ENCODE data around the gene ELMO2.

Gene ELMO2

DNA sequence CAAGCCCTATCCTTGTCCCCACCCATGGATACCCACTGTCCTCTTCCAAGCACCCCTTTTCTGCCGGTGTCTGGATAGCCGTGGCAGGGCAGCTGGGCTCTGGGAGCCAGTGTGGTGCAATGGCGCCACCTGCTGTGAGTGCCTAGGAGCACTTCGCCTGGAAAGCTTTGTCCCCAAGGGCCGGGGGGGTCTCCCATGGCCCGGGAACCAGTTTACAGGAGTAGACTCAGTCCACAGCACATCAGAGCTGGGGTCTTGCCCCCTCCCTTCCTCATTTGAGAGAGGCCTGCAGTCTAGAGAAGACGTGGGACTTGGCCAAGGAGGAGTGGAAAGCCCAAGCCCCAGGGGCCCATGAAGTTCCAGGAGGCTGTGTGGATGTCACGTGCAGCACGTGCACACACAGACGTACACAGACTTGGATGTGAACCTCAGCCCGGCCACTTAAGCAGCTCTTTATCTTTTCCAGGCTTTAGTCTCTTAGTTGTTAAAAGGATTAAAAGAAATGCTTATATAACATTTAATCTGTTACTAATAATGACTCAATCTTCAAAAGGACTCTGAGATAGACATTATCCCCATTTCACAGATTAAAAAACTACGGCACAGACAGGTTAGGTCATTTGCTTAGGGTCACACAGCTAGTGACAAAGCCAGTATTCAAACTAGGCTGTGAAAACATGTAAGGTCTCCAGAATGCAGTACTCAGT is 57.2 kb downstream of the ELMO2 start (continued):
- TF ChIP-seq, protein P1, sequence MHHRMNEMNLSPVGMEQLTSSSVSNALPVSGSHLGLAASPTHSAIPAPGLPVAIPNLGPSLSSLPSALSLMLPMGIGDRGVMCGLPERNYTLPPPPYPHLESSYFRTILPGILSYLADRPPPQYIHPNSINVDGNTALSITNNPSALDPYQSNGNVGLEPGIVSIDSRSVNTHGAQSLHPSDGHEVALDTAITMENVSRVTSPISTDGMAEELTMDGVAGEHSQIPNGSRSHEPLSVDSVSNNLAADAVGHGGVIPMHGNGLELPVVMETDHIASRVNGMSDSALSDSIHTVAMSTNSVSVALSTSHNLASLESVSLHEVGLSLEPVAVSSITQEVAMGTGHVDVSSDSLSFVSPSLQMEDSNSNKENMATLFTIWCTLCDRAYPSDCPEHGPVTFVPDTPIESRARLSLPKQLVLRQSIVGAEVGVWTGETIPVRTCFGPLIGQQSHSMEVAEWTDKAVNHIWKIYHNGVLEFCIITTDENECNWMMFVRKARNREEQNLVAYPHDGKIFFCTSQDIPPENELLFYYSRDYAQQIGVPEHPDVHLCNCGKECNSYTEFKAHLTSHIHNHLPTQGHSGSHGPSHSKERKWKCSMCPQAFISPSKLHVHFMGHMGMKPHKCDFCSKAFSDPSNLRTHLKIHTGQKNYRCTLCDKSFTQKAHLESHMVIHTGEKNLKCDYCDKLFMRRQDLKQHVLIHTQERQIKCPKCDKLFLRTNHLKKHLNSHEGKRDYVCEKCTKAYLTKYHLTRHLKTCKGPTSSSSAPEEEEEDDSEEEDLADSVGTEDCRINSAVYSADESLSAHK (tag by site-specific recombination; IDR thresholded peaks at IDR 0.05) = no peak
- no peak for TF ChIP-seq IKZF3 (tag by site-specific recombination; IDR thresholded peaks at IDR 0.05)
- no peak for TF ChIP-seq ZNF140 (tag by site-specific recombination; IDR thresholded peaks at IDR 0.05)
- no peak for TF ChIP-seq MZF1 (tag by site-specific recombination; IDR thresholded peaks at IDR 0.05; ENCODE audit: borderline replicate concordance)
- TF ChIP-seq ZNF488 (tag by site-specific recombination; IDR thresholded peaks at IDR 0.05) = no peak
- TF ChIP-seq, protein P2, sequence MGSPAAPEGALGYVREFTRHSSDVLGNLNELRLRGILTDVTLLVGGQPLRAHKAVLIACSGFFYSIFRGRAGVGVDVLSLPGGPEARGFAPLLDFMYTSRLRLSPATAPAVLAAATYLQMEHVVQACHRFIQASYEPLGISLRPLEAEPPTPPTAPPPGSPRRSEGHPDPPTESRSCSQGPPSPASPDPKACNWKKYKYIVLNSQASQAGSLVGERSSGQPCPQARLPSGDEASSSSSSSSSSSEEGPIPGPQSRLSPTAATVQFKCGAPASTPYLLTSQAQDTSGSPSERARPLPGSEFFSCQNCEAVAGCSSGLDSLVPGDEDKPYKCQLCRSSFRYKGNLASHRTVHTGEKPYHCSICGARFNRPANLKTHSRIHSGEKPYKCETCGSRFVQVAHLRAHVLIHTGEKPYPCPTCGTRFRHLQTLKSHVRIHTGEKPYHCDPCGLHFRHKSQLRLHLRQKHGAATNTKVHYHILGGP (tag by site-specific recombination; IDR thresholded peaks at IDR 0.05) = no peak
- TF ChIP-seq ZSCAN23 (tag by site-specific recombination; IDR thresholded peaks at IDR 0.05) = no peak
- no peak for TF ChIP-seq GLI2 (tag by site-specific recombination; IDR thresholded peaks at IDR 0.05; ENCODE audit: borderline replicate concordance, low read depth)
- TF ChIP-seq ZNF302 (tag by site-specific recombination; IDR thresholded peaks at IDR 0.05; ENCODE audit: low read depth) = no peak
- TF ChIP-seq, protein P3, sequence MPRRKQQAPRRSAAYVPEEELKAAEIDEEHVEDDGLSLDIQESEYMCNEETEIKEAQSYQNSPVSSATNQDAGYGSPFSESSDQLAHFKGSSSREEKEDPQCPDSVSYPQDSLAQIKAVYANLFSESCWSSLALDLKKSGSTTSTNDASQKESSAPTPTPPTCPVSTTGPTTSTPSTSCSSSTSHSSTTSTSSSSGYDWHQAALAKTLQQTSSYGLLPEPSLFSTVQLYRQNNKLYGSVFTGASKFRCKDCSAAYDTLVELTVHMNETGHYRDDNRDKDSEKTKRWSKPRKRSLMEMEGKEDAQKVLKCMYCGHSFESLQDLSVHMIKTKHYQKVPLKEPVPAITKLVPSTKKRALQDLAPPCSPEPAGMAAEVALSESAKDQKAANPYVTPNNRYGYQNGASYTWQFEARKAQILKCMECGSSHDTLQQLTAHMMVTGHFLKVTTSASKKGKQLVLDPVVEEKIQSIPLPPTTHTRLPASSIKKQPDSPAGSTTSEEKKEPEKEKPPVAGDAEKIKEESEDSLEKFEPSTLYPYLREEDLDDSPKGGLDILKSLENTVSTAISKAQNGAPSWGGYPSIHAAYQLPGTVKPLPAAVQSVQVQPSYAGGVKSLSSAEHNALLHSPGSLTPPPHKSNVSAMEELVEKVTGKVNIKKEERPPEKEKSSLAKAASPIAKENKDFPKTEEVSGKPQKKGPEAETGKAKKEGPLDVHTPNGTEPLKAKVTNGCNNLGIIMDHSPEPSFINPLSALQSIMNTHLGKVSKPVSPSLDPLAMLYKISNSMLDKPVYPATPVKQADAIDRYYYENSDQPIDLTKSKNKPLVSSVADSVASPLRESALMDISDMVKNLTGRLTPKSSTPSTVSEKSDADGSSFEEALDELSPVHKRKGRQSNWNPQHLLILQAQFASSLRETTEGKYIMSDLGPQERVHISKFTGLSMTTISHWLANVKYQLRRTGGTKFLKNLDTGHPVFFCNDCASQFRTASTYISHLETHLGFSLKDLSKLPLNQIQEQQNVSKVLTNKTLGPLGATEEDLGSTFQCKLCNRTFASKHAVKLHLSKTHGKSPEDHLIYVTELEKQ (tag by site-specific recombination; IDR thresholded peaks at IDR 0.05; ENCODE audit: borderline replicate concordance) = no peak
- no peak for TF ChIP-seq ZNF266 (tag by site-specific recombination; IDR thresholded peaks at IDR 0.05; ENCODE audit: low read depth)
- TF ChIP-seq SCRT1 (tag by site-specific recombination; IDR thresholded peaks at IDR 0.05; ENCODE audit: borderline replicate concordance) = no peak
- TF ChIP-seq ZNF791 (tag by site-specific recombination; IDR thresholded peaks at IDR 0.05) = no peak
- TF ChIP-seq CTCF (tag by site-specific recombination; IDR thresholded peaks at IDR 0.05) = peak; percentile 69
- no peak for TF ChIP-seq ZFP3 (tag by site-specific recombination; IDR thresholded peaks at IDR 0.05; ENCODE audit: low read depth)
- no peak for TF ChIP-seq EGR2 (tag by site-specific recombination; IDR thresholded peaks at IDR 0.05; ENCODE audit: low read depth)
- no peak for TF ChIP-seq ZFP69B (tag by site-specific recombination; IDR thresholded peaks at IDR 0.05)
- no peak for TF ChIP-seq ZBTB17 (tag by site-specific recombination; IDR thresholded peaks at IDR 0.05)
- TF ChIP-seq MEIS1 (CRISPR knock-in tag; IDR thresholded peaks at IDR 0.05; ENCODE audit: borderline replicate concordance) = no peak
- no peak for TF ChIP-seq SETDB1 (IDR thresholded peaks at IDR 0.05; ENCODE audit: insufficient read length, low read length)

Data from HEK293 (cell line).